DMS53 (cell line): Measurements from ENCODE around the gene C11orf68.

Experiments used
- DNase-seq: peaks from one replicate; lab custom pipeline; 2025; lab: John Stamatoyannopoulos, UW

Gene C11orf68

DNA sequence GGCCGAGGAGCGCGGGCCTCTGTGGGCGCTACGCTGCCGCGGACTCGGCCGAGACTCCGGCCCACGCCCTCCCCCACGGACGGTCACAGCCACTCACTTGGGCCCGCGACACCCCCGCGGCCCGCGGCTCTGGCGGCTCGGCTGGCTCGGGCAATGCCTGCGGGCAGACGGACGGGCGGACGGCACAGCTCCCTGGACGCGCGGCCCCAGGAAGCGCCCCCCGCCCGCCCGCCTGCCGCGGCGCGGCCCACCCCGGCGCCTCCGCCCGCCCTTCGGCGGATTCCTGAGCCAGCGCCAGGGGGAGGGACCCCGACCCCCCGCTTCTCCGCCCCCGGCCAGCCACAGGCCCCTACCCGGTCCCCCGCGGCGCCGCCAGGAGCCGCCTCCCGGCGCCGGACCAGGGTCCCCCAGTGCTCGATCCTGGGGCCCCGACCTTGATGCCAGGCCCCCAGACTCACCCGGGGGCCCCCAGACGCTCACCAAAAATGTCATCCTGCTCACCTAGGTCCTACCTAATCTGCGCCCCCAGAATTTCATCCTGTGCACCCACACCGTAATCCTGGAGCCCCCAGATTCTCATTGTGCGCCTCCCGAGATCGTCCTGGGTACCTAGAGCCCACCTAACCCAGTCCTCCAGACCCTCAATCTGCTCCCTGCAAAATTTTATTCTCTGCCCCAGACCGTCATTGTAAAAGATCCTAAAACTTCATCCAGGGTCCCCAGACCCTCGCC is 46.1 kb downstream of the C11orf68 start, which contains the start of gene EFEMP2:
EFEMP2 (minus strand) TSS at position 215 of the 732 bp plus-strand sequence. CDS start 446 bp downstream, outside the sequence.
- DNase-seq, result peak; percentile 45

DNA sequence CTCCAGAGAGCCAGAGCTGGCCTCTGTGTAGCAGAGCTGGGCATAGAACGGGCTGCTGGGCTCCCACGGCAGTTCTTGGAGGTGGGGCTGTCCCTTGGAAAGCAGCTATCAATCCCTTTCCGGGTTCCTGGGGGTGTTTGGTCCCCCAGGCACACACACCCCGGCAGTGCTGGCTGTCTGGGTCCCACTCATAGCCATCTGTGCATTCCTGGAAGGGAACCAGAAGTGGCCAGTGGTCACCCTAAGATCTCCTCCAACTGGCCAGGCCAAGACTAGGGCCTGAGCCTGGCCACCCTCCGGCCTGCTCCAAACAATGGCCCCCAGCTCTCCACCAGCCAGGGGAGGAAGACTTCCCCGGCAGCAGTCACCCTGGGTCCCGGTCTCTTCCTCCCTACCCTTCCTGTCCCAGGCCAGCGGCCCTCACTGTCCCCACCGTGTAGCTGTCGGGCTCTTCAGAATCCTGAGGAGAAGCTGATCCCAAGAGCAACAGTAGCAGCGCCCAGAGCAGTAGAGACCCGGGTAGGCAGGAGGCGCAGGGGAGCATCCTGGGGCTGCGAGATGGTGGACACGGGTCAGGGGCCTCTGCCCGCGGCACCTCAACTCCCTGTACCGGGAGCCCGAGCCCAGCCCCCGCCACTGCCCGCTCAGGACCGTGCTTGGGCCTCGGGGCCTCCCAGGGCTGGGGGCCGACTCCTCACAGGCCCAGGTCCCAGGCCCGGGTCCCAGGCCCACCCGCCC is 46.9 kb downstream of the C11orf68 start:
- no peak for DNase-seq

- DNase-seq, result peak; percentile 72
These were observed 47.9 kb downstream of the C11orf68 start for GRCh38 chr11:65870706-65871681.

- DNase-seq, result no peak
These were observed 48.6 kb downstream of the C11orf68 start for GRCh38 chr11:65870307-65870658.

- DNase-seq, result no peak
These were observed 49.1 kb downstream of the C11orf68 start for GRCh38 chr11:65869643-65870306.

- DNase-seq, result no peak
These were observed 50.0 kb downstream of the C11orf68 start for GRCh38 chr11:65868907-65869306.

- DNase-seq, result peak; percentile 52
These were observed 50.7 kb downstream of the C11orf68 start for GRCh38 chr11:65868076-65868667.

DNA sequence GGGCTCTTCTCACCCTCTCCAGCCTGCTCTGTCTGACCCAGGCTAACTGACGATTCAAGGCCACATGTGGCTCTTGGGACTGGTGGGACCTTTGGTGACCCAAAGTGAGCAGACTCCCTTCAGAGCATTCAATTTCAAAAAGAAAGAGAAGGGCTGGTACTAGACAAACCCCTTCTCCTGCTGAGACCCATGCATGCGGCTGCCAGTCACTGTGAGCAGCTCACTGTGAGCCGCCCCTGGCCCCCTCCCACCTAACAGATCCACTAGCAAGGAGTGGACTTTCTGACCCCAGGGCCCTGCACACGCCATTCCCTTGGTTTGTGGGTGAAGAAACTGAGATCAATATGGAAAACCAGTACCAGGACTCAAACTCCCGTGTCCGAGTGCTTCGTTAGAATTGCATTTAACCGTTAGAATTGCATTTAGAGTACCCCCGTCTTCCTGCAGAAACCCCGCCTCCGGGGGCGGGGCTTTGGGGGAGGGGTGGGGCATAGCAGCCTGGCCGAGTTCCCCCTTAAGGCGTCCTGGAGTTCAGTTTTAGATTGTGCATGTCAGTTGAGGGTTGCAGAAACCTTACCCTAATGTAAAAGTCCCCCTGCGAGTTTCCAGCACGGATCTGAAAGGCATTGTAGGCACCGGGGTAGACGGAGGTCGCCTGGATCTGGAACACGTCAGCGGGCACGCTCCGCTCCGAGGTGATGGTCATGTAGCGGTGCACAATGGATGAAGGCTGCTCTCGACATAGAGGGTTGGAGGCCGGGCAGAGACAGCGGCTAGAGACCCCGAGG is 51.4 kb downstream of the C11orf68 start:
- no peak for DNase-seq
